Spleen (tissue), 11 donors: ENCODE results near the gene EEF1AKMT4. TPM values are rescaled to one million over a fixed set of nuclear protein-coding genes. Genes with fewer than 3 reads are reported as not detected.
"Not testable (repeated sequence)": the region's sequence is repeated elsewhere in the genome, so short reads cannot be mapped to it uniquely, and the experiment has no call there.

Experiments
- DNase-seq: peaks from one replicate; pipeline ENCODE4 v3.0.0-alpha.2; 2020
- H3K27ac ChIP-seq, 8 donors: fragments of 200-600 bp; sonication (generic) in 7 of 8; 1 replicate in 4 of 8; 2 replicates in 4 of 8; pipeline versions ENCODE4 v1.5.0 to v1.8.0; 2016 to 2021; ENCODE audit warnings: inconsistent platforms in 4 of 8, mild to moderate bottlenecking in 4 of 8, moderate library complexity in 1 of 8
- H3K27me3 ChIP-seq, 7 donors: fragments of 200-600 bp; sonication (generic) in 6 of 7; replicated peaks in 1 of 7; 1 replicate in 4 of 7; 2 replicates in 3 of 7; pipeline versions ENCODE4 v1.5.0 to v1.8.0; 2016 to 2021; ENCODE audit warnings: inconsistent platforms in 3 of 7, mild to moderate bottlenecking in 1 of 7
- H3K36me3 ChIP-seq, 6 donors: fragments of 200-600 bp; sonication (generic) in 5 of 6; 1 replicate in 4 of 6; 2 replicates in 2 of 6; pipeline versions ENCODE4 v1.5.0 to v1.8.0; 2016 to 2021; ENCODE audit warnings: inconsistent platforms in 2 of 6
- H3K4me1 ChIP-seq, 6 donors: fragments of 200-600 bp; sonication (generic) in 5 of 6; 1 replicate in 3 of 6; 2 replicates in 3 of 6; pipeline versions ENCODE4 v1.5.0 to v1.8.0; 2016 to 2021; ENCODE audit warnings: inconsistent platforms in 3 of 6
- H3K4me3 ChIP-seq, 8 donors: fragments of 200-600 bp; sonication (generic) in 7 of 8; 1 replicate in 4 of 8; 2 replicates in 4 of 8; pipeline versions ENCODE4 v1.5.0 to v1.8.0; 2016 to 2021; ENCODE audit warnings: inconsistent platforms in 4 of 8, mild to moderate bottlenecking in 4 of 8, moderate library complexity in 2 of 8
- H3K9me3 ChIP-seq, 8 donors: fragments of 200-600 bp; sonication (generic) in 7 of 8; 1 replicate in 4 of 8; 2 replicates in 4 of 8; pipeline versions ENCODE4 v1.5.0 to v1.8.0; 2016 to 2021; ENCODE audit warnings: inconsistent platforms in 4 of 8
- POLR2A ChIP-seq, 3 donors: fragments of 450-650 bp; IDR thresholded peaks; one replicate each; pipeline ENCODE4 v1.5.1; 2017; ENCODE audit warnings: antibody characterized with exemption in 3 of 3, mild to moderate bottlenecking in 1 of 3
- POLR2AphosphoS5 ChIP-seq, 3 donors: sonication (generic); formaldehyde crosslinking; IDR thresholded peaks; one replicate each; pipeline ENCODE4 v1.5.1; 2017; ENCODE audit warnings: antibody characterized with exemption in 3 of 3
- WGBS, 5 donors: extraction: QIAGEN DNeasy Blood & Tissue Kit in 3 of 5; methylation state at CpG; one replicate each; pipeline versions ENCODE4 v1.1.5 to v1.1.7; 2013 to 2018; 5-methylcytosine and 5-hydroxymethylcytosine counted together
- intact Hi-C: fragments of 100-400 bp; cut with DNase I; formaldehyde crosslinking; loops from one replicate; pipeline ENCODE4 v1.15.0; 2023; ENCODE audit warnings: low total_unique reads
- polyA plus RNA-seq, 3 donors: library from polyadenylated mRNA; stranded (reverse); fragments of 200-250 nt; gene quantifications; one replicate each; pipeline ENCODE4 v1.2.1, GENCODE V29; 2013
- total RNA-seq, 7 donors: library from RNA; depleted of rRNA in 3 of 7; stranded (reverse); fragments of >200 nt in 3 of 7; fragmentation: NEBNext Ultra II Directional in 4 of 7; extraction: Animal tissue kit (Norgen Biotek cat#: 25700) in 4 of 7; gene quantifications; one replicate each; pipeline versions ENCODE4 v1.1.0 to v1.2.1, GENCODE V29; 2016 to 2021
- TF ChIP-seq, protein P1 (sequence below), 11 experiments: fragments of 200-600 bp in 7 of 11; fragments of 450-650 bp in 4 of 11; sonication (generic) in 4 of 11; IDR thresholded peaks in 8 of 11; conservative IDR thresholded peaks in 3 of 11; 1 replicate in 7 of 11; 2 replicates in 4 of 11; pipeline versions ENCODE4 v1.4.0 to v1.8.0; 2016 to 2021; ENCODE audit warnings: antibody characterized with exemption in 11 of 11, inconsistent platforms in 4 of 11, mild to moderate bottlenecking in 1 of 11
- donor health status: healthy with polysubstance abuse.
- donor health status: DM: no; HTN: no; CAD: no; lungs with moderate emphysema.
- donor health status: DM: no; HTN: no; CAD: no.
- donor health status: Bipolar disorder and iron deficiency.
- donor health status: healthy.
- donor health status: DM: no; HTN: no; CAD: no.
- donor health status: DM: yes; HTN: yes; CAD: no.

The EEF1AKMT4 gene
- total and polyA plus RNA-seq, 10 donors: 1.2 to 5.4 (median 3.1) TPM

DNA sequence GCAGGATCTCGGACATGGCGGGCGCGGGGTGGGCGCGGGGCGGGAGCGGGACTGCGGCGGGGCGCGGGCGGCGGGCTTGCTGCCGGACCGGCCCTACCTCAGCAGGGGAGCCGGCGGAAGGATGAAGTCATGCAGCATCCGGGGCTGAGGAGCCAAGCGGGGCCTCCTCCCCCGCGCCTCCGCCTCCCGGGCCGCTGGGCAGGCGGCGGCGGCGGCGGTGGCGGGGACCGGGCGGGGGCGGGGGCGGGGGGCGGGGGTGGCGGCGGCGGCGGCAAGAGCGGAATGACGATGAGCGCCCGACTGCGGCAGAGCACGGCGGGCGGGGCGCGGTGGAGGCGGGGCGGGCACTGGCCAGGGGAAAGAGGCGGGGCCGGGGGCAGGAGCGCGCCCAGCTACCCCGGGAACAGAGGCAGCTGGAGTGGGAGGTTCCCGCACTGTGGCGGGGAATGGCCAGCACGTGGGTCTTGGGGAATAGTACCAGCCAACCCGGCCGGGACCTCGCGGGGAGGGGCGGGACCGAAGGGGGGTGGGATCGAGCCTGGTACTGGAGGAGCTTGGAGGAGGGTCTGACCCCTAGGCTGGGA is 11.9 kb downstream of the EEF1AKMT4 start, which contains the start of gene CAMK2N2:
TSS of gene CAMK2N2 (minus strand) at position 284 of the 584 bp plus-strand sequence. CDS start at position 16, 268 bp downstream.
- TF ChIP-seq POLR2AphosphoS5 (IDR thresholded peaks at IDR 0.05) (no peak), POLR2A (IDR thresholded peaks at IDR 0.05) (no peak)
- TF ChIP-seq, protein P1, sequence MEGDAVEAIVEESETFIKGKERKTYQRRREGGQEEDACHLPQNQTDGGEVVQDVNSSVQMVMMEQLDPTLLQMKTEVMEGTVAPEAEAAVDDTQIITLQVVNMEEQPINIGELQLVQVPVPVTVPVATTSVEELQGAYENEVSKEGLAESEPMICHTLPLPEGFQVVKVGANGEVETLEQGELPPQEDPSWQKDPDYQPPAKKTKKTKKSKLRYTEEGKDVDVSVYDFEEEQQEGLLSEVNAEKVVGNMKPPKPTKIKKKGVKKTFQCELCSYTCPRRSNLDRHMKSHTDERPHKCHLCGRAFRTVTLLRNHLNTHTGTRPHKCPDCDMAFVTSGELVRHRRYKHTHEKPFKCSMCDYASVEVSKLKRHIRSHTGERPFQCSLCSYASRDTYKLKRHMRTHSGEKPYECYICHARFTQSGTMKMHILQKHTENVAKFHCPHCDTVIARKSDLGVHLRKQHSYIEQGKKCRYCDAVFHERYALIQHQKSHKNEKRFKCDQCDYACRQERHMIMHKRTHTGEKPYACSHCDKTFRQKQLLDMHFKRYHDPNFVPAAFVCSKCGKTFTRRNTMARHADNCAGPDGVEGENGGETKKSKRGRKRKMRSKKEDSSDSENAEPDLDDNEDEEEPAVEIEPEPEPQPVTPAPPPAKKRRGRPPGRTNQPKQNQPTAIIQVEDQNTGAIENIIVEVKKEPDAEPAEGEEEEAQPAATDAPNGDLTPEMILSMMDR (IDR thresholded peaks at IDR 0.05 in 8 of 11, conservative IDR thresholded peaks at IDR 0.05 in 3 of 11): no peak
- DNase-seq: peak; percentile 85
- H3K27ac ChIP-seq: peak within 1 kb of the TSS in 2 of 8 donors; percentile 13 to 24
- no peaks in the 10 kb centered on the region for H3K9me3 ChIP-seq
- intact Hi-C loops: no loop called here
- H3K27me3 ChIP-seq: peaks cover 3 to 82% (median 55%) of the 10 kb centered on the region in 7 donors
- H3K4me1 ChIP-seq: peaks cover 17 to 39% (median 32%) of the 10 kb centered on the region in 6 donors
- 0 to 2% (median 1%) methylated on average over 10 to 67 of the region's 67 CpGs for WGBS, 5 donors
- peak within 1 kb of the TSS; percentile 34 to 75 (median 54) for H3K4me3 ChIP-seq
- peaks cover 0 to 17% (median 2%) of the 10 kb centered on the region in 6 donors for H3K36me3 ChIP-seq

DNA sequence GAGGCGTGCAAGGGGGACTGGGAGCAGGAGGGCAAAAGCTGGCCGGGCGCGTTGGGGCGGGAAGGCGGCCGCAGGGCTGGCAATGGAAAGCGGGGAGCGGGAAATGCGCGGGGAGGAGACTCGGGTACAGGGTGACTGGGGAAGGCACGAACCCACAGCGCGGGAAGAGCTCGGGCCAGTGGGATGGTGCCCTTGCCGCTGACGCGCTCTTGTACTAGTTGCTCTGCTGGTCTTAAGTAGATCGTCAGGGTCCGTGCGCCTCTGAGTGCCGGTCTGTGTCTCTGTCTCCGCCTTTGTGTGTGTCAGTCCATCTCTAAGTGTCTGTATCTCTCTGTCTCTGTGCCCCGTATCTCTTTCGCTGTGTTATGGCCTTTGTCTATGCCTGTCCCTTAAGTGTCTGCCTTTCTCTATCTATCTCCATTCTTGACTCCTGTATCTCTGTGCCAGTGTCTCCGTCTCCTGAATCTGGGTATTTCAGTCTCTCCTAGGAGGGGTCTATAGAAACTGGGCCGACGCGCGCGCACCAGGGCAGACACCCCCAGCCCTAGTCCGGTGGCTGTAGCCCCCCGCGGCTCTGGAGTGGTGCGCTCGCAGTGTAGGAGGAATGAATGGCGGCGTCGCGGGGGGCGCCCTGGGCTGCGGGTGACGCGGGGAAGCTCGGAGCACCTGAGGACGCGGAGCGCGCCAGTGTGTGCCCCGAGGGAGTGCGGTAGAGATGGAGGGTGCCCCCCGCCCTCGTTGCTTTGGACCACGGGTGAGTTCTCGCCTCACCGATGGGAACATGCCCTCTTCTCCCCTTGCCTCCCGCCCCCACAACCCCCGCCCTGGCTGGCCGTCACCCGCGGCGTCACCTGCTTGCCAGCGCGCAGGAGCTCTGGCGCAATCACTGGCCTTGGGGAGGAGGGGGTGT is 12.6 kb downstream of the EEF1AKMT4 start:
- Histone ChIP-seq H3K4me1 (peaks cover 17 to 39% (median 32%) of the 10 kb centered on the region in 6 donors), H3K4me3 (peak overlapping the region; percentile 34 to 75 (median 54)), H3K27me3 (peaks cover 3 to 87% (median 55%) of the 10 kb centered on the region in 7 donors), H3K36me3 (peaks cover 0 to 17% (median 2%) of the 10 kb centered on the region in 6 donors), H3K27ac (no peak overlapping the region), H3K9me3 (peaks cover 0 to under 1% (median 0%) of the 10 kb centered on the region in 8 donors)
- intact Hi-C loops: no loop called here
- no peak for TF ChIP-seq POLR2A (IDR thresholded peaks at IDR 0.05)
- TF ChIP-seq, protein P1 (IDR thresholded peaks at IDR 0.05 in 8 of 11, conservative IDR thresholded peaks at IDR 0.05 in 3 of 11): no peak
- no peak for TF ChIP-seq POLR2AphosphoS5 (IDR thresholded peaks at IDR 0.05)
- DNase-seq: no peak
- WGBS, 5 donors: 3 to 5% (median 4%) methylated on average over 59 to 66 of the region's 66 CpGs

DNA sequence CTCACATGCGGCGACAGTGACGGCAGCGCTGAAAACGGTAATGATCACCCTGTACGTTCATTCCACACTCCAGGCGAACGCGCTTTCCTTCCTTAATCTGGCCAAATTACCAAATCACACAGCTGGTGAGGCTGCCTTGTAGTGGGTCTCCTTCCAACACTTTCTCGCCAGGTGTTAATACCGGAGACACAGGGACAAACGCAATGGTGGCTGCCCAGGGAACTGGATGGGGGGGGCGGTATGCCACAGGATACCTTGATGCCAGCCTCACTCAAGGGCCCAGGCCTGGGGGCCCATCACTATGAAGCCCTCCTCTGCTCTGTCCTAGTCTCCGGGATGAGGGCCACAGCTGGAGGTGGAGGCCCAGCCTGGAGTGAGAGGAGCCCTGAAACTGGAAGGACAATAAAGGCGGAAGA is 13.3 kb downstream of the EEF1AKMT4 start:
- H3K27ac ChIP-seq: no peak overlapping the region
- intact Hi-C loops: no loop called here

DNA sequence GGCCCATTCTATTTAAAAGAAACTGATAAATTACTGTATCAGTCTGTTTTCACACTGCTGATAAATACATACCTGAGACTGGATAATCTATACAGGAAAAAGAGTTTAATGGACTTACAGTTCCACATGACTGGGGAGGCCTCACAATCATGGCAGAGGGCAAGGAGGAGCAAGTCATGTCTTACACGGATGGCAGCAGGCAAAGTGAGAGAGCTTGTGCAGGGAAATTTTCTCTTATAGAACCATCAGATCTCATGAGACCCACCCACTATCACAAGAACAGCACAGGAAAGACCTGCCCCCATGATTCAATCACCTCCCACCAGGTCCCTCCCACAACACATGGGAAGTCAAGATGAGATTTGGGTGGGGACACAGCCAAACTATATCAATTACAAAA is 17.8 kb downstream of the EEF1AKMT4 start:
- not testable (repeated sequence) for H3K4me1 ChIP-seq
- WGBS, 5 donors: 89 to 96% (median 92%) methylated on average over 1 of the region's 1 CpG
- H3K27me3 ChIP-seq: peaks cover 2 to 90% (median 26%) of the 10 kb centered on the region in 7 donors

More for the DNA sequence above, 13.3 kb downstream of the EEF1AKMT4 start:
- Histone ChIP-seq H3K4me3 (peak overlapping the region in 2 of 8 donors; percentile 54 to 75), H3K9me3 (peaks cover 0 to 5% (median 0%) of the 10 kb centered on the region in 8 donors), H3K4me1 (peaks cover 17 to 39% (median 32%) of the 10 kb centered on the region in 6 donors), H3K36me3 (peaks cover 0 to 12% (median 2%) of the 10 kb centered on the region in 6 donors), H3K27me3 (peaks cover 3 to 93% (median 55%) of the 10 kb centered on the region in 7 donors)
- WGBS, 5 donors: 14 to 23% (median 18%) methylated on average over 15 of the region's 15 CpGs
- TF ChIP-seq POLR2A (IDR thresholded peaks at IDR 0.05) (no peak), POLR2AphosphoS5 (IDR thresholded peaks at IDR 0.05) (no peak)
- TF ChIP-seq, protein P1 (IDR thresholded peaks at IDR 0.05 in 8 of 11, conservative IDR thresholded peaks at IDR 0.05 in 3 of 11): no peak
- DNase-seq: no peak

More for the DNA sequence above, 17.8 kb downstream of the EEF1AKMT4 start:
- H3K9me3 ChIP-seq, H3K36me3 ChIP-seq, DNase-seq, H3K27ac ChIP-seq, H3K4me3 ChIP-seq, intact Hi-C loops: not testable (repeated sequence)
